Fibroblast of lung (primary cell): Measurements from ENCODE around the gene MYO10. TPM values are rescaled to one million over a fixed set of nuclear protein-coding genes. Genes with fewer than 3 reads are reported as not detected.

Experiments used
- DNase-seq, 2 donors: peaks; one replicate each; pipeline versions ENCODE4 v3.0.0 to v3.0.0-alpha.2; 2010; ENCODE audit warnings: low read depth in 2 of 2
- H2AFZ ChIP-seq: 2 replicates; pipeline ENCODE4 v1.5.1; 2012; ENCODE audit warnings: low read length, control low read depth, inconsistent platforms
- H3K27ac ChIP-seq: 2 replicates; pipeline ENCODE4 v1.5.1; 2011; ENCODE audit warnings: low read length, control low read depth; ENCODE audit not compliant: insufficient read depth
- H3K27me3 ChIP-seq: 2 replicates; pipeline ENCODE4 v1.5.1; 2011; ENCODE audit warnings: mild to moderate bottlenecking, low read length; ENCODE audit not compliant: control insufficient read depth, insufficient read depth
- H3K36me3 ChIP-seq: 2 replicates; pipeline ENCODE4 v1.5.1; 2011; ENCODE audit warnings: low read length; ENCODE audit not compliant: control insufficient read depth, insufficient read depth
- H3K4me1 ChIP-seq: 2 replicates; pipeline ENCODE4 v1.5.1; 2011; ENCODE audit warnings: low read length; ENCODE audit not compliant: control insufficient read depth, insufficient read depth; ENCODE audit errors: extremely low read depth
- H3K4me2 ChIP-seq: 2 replicates; pipeline ENCODE4 v1.5.1; 2011; ENCODE audit warnings: low read length, control low read depth; ENCODE audit not compliant: insufficient read depth; ENCODE audit errors: extremely low read depth
- H3K4me3 ChIP-seq, 4 experiments: fragments of 200-600 bp in 1 of 4; sonication (generic) in 1 of 4; replicated peaks in 1 of 4; 2 replicates each; pipeline ENCODE4 v1.5.1; 2011 to 2016; ENCODE audit warnings: low read length in 4 of 4, low read depth in 3 of 4, mild to moderate bottlenecking in 3 of 4, control low read depth in 2 of 4, inconsistent platforms in 1 of 4, mixed read lengths in 1 of 4; ENCODE audit not compliant: insufficient read depth in 1 of 4; ENCODE audit errors: control extremely low read depth in 1 of 4
- H3K79me2 ChIP-seq: 2 replicates; pipeline ENCODE4 v1.5.1; 2012; ENCODE audit warnings: mild to moderate bottlenecking, low read length, inconsistent platforms; ENCODE audit not compliant: control insufficient read depth, insufficient read depth
- H3K9ac ChIP-seq: 2 replicates; pipeline ENCODE4 v1.5.1; 2011; ENCODE audit warnings: mild to moderate bottlenecking, low read length, control low read depth; ENCODE audit not compliant: insufficient read depth
- H3K9me3 ChIP-seq: 2 replicates; pipeline ENCODE4 v1.5.1; 2012; ENCODE audit warnings: low read depth, low read length; ENCODE audit not compliant: control insufficient read depth, insufficient read depth
- H4K20me1 ChIP-seq: 2 replicates; pipeline ENCODE4 v1.5.1; 2011; ENCODE audit warnings: low read length; ENCODE audit not compliant: control insufficient read depth, insufficient read depth; ENCODE audit errors: extremely low read depth
- EZH2 ChIP-seq: IDR thresholded peaks from 2 replicates; pipeline ENCODE4 v1.5.1; 2012; ENCODE audit warnings: low read length, control low read depth, mild to moderate bottlenecking; ENCODE audit errors: missing control alignments
- polyA plus RNA-seq, 2 donors: library from polyadenylated mRNA; depleted of rRNA in 1 of 2; stranded (reverse) in 1 of 2; unstranded in 1 of 2; fragments of >200 nt; gene quantifications; 2 replicates each; pipeline ENCODE4 v1.2.1, GENCODE V29; 2011 to 2012; ENCODE audit warnings: missing spikeins in 1 of 2
- total RNA-seq: library from RNA; depleted of rRNA; stranded (reverse); fragments of >200 nt; gene quantifications from 2 replicates; pipeline ENCODE4 v1.2.1, GENCODE V29; 2014
- TF ChIP-seq, protein P1 (sequence below), 2 donors: IDR thresholded peaks in 1 of 2; conservative IDR thresholded peaks in 1 of 2; 1 replicate in 1 of 2; 2 replicates in 1 of 2; pipeline ENCODE4 v1.5.1; 2011 to 2012; ENCODE audit warnings: low read length in 2 of 2, control low read depth in 1 of 2, inconsistent platforms in 1 of 2, low read depth in 1 of 2, mild to moderate bottlenecking in 1 of 2

MYO10 gene
- total and polyA plus RNA-seq, 2 donors (not counting 1 experiment from before 2014, with no cell fraction given) = 16.6 to 82.2 TPM

DNA sequence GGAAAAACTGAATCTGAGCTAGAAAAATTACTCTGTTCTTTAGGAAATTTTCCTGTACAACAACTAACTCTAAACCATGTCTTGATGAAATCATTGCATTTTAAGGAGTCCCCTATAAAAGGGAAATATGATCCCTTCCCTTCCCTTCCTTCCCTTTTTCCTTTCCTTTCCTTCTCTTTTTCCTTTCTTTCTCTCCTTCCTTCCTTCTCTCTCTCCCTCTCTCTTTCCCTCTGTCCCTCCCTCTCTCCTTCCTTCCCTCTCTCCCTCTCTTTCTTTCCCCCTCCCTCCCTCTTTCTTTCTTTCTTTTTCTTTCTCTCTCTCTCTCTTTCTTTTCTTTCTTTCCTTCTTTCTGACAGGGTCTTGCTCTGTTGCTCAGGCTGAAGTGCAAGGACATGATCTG lies 42.2 kb upstream of the MYO10 start:
- no peaks in the 10 kb centered on the region for H3K9me3 ChIP-seq
- no peak overlapping the region for H2AFZ ChIP-seq
- no peak overlapping the region for H3K4me2 ChIP-seq
- no peaks in the 10 kb centered on the region for H3K27me3 ChIP-seq
- H3K36me3 ChIP-seq = no peaks in the 10 kb centered on the region
- no peaks in the 10 kb centered on the region for H4K20me1 ChIP-seq
- DNase-seq = no peak
- H3K4me1 ChIP-seq = no peaks in the 10 kb centered on the region
- H3K79me2 ChIP-seq = no peaks in the 10 kb centered on the region
- H3K4me3 ChIP-seq = no peak overlapping the region
- TF ChIP-seq, protein P1, sequence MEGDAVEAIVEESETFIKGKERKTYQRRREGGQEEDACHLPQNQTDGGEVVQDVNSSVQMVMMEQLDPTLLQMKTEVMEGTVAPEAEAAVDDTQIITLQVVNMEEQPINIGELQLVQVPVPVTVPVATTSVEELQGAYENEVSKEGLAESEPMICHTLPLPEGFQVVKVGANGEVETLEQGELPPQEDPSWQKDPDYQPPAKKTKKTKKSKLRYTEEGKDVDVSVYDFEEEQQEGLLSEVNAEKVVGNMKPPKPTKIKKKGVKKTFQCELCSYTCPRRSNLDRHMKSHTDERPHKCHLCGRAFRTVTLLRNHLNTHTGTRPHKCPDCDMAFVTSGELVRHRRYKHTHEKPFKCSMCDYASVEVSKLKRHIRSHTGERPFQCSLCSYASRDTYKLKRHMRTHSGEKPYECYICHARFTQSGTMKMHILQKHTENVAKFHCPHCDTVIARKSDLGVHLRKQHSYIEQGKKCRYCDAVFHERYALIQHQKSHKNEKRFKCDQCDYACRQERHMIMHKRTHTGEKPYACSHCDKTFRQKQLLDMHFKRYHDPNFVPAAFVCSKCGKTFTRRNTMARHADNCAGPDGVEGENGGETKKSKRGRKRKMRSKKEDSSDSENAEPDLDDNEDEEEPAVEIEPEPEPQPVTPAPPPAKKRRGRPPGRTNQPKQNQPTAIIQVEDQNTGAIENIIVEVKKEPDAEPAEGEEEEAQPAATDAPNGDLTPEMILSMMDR (conservative IDR thresholded peaks at IDR 0.05 in 1 of 2, IDR thresholded peaks at IDR 0.05 in 1 of 2; ENCODE audit: low read depth in 1 of 2, low read length in 2 of 2) = no peak
- no peak for TF ChIP-seq EZH2
- no peak overlapping the region for H3K27ac ChIP-seq
- no peak overlapping the region for H3K9ac ChIP-seq

DNA sequence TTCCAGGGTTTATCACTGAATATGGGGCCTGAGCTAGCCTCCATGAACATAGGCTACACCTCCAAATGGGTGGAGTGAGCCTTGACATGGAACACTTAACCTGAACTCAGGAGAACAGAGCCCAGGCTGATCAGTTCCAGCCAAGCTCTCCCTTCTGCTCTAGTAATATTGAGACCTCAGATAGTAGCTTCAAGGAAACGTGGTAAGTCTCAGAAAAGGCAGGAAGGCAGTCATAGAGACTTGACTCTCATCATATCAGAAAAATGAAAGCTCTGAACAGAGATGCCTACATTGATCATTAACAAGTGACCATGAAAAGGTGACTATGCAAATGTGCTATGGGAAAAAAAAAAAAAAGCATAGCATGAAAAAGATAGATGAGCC lies 40.5 kb upstream of the MYO10 start:
- no peaks in the 10 kb centered on the region for H3K79me2 ChIP-seq
- H3K9ac ChIP-seq = no peak overlapping the region
- TF ChIP-seq, protein P1 (conservative IDR thresholded peaks at IDR 0.05 in 1 of 2, IDR thresholded peaks at IDR 0.05 in 1 of 2; ENCODE audit: low read depth in 1 of 2, low read length in 2 of 2) = no peak
- no peak for TF ChIP-seq EZH2
- DNase-seq = no peak
- no peaks in the 10 kb centered on the region for H3K36me3 ChIP-seq
- no peak overlapping the region for H2AFZ ChIP-seq
- H4K20me1 ChIP-seq = no peaks in the 10 kb centered on the region
- no peak overlapping the region for H3K4me2 ChIP-seq
- H3K27me3 ChIP-seq = no peaks in the 10 kb centered on the region
- H3K4me3 ChIP-seq = no peak overlapping the region
- no peaks in the 10 kb centered on the region for H3K9me3 ChIP-seq
- no peak overlapping the region for H3K27ac ChIP-seq
- no peaks in the 10 kb centered on the region for H3K4me1 ChIP-seq

DNA sequence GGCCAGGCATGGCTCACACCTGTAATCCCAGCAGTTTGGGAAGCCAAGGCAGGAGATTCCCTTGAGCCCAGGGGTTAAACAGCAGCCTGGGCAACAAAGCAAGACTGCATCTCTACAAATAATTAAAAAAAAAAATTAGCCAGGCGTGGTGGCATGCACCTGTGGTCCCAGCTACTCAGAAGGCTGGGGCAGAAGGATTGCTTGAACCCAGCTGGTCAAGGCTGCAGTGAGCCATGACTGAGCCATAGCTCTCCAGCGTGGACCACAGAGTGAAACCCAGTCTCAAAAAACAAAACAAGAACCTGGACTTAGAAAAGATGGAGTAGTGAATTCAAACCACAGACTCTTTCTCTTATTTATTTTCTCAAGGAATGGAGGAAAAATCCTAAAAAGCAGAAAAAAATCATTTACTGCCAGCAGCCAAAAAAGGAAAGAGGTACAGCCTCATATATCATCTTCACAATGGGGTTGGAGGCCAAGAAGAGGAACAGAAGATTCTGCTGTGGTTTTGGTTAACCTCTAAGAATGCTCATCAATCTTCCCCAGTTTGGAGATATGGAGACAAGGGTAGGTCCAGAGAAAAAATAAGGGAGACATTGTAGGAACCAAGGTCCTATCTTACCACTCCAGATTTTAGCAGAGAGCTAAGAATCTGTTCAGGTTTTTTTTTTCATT lies 40.0 kb upstream of the MYO10 start:
- Histone ChIP-seq H3K9ac (no peak overlapping the region), H3K4me2 (no peak overlapping the region), H3K27ac (no peak overlapping the region), H3K4me1 (no peaks in the 10 kb centered on the region), H2AFZ (no peak overlapping the region), H3K36me3 (no peaks in the 10 kb centered on the region), H4K20me1 (no peaks in the 10 kb centered on the region), H3K27me3 (no peaks in the 10 kb centered on the region), H3K4me3 (no peak overlapping the region), H3K9me3 (no peaks in the 10 kb centered on the region), H3K79me2 (no peaks in the 10 kb centered on the region)
- peak; percentile 18 to 81 for DNase-seq
- no peak for TF ChIP-seq EZH2
- TF ChIP-seq, protein P1 (conservative IDR thresholded peaks at IDR 0.05 in 1 of 2, IDR thresholded peaks at IDR 0.05 in 1 of 2; ENCODE audit: low read depth in 1 of 2, low read length in 2 of 2) = no peak
